Right renal cortex interstitium (tissue), 3 donors: ENCODE measurements around the gene SLC40A1. TPM values are rescaled to one million over a fixed set of nuclear protein-coding genes. Genes with fewer than 3 reads are reported as not detected.
"Not testable (repeated sequence)": the region's sequence is repeated elsewhere in the genome, so short reads cannot be mapped to it uniquely, and the experiment has no call there.

Experiments
- DNase-seq, 3 donors: peaks; one replicate each; pipeline ENCODE4 v3.0.0-alpha.2; 2013; ENCODE audit warnings: low read depth in 3 of 3, low spot score in 2 of 3
- polyA plus RNA-seq, 3 donors: library from polyadenylated mRNA; unstranded; fragments of 120-200 nt; gene quantifications; one replicate each; pipeline ENCODE4 v1.2.1, GENCODE V29; 2013; ENCODE audit not compliant: insufficient read length in 3 of 3

The SLC40A1 gene
- polyA plus RNA-seq = 100 to 1,000 TPM; 128 to 143 (median 137) TPM

DNA sequence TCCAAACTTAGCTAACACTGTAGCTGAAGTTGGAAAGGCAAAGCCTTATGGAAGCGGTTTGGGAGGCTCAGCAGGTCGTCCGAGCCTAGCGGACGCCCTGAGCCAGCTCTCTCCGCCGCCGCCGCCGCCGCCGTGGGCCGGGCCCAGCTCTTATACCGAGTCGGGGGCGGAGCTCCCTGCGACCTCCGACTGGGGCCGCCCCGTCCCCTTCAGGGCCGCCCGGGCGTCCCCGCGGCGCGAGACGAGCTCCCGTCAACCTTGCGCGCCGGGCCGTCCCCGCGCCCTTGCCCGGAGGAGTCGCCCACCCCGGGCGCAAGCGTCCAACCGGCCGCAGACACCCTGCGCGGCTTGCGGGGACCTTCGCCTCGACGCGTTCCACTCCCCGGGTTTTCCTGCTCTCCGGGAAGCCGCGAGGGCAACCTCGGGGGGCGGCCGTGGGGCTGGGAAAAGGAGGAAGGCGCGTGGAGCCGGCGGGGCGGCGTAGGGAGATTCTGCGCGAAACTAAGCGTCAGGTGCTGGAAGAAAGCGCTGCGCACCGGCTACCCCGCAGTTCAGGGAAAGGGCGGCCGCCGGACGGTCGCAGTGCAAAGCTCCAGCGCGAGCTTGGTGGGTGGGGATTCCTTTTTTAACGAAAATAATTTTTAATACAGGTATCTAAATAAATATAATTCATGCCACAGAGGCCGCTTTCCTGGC is at the start of gene SLC40A1:
TSS of gene SLC40A1 (minus strand) at position 129 of the 696 bp plus-strand sequence. CDS start 326 bp downstream, outside the sequence.
- DNase-seq = peak in 1 of 3 donors; percentile 74

DNA sequence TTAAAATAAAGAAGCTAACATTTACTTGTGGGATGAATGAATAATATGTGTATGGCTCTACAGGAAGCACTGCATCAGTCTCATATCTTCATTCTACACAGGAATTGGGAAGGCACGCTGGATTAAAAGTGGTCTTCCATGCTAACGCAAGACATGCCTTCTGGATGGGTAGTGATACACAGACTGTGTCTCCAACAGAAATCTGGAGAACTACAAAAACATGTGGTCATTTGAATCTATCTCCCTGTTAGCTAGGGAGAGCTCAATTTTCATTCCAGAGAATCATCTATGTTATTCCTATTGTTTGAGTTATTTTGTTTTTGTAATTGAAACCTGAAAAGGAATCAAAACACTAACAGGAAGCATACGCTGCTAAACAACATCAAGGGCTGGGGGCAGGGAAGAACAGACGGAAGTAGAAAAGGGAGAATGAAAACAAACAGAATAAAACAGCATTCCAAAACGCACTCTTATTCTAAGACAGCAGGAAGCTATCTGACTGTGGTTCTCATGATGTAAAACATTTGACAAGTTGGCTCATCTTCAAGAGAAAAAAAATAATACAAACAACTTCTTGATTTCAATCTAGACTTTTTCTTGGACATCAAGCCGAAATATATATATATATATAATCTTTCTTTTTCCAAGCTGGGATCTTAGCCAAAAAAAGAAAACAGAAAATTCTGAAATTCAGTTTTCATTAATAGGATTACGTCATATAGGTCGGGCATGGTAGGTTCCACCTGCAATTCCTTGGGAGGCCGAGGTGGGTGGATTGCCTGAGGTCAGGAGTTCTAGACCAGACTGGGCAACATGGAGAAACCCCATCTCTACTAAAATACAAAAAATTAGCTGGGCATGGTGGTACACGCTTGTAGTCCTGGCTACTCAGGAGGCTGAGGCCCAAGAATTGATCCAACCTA is 49.2 kb upstream of the SLC40A1 start:
- peak; percentile 36 to 48 (median 40) for DNase-seq

GRCh38 chr2:189628817-189629530 is 48.4 kb upstream of the SLC40A1 start:
- no peak for DNase-seq

DNA sequence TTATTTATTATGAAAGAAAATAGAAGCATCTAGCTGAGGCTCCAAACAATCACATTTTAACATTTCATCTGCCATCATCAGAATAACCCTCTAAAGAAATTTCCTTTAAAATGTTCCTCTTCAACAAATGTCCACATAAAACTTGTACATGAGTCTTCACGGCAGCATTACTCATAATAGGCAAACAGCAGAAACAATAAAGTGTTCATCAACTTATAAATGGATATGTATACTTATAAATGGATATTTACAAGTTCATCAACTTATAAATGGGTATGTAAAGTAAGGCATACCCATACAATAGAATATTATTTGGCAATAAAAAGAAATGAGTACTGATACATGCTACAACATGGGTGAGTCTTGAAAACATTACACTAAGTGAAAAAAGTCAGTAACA is 47.2 kb upstream of the SLC40A1 start:
- no peak for DNase-seq

- DNase-seq = no peak
Measured at GRCh38 chr2:189625636-189626035, 45.0 kb upstream of the SLC40A1 start.

DNA sequence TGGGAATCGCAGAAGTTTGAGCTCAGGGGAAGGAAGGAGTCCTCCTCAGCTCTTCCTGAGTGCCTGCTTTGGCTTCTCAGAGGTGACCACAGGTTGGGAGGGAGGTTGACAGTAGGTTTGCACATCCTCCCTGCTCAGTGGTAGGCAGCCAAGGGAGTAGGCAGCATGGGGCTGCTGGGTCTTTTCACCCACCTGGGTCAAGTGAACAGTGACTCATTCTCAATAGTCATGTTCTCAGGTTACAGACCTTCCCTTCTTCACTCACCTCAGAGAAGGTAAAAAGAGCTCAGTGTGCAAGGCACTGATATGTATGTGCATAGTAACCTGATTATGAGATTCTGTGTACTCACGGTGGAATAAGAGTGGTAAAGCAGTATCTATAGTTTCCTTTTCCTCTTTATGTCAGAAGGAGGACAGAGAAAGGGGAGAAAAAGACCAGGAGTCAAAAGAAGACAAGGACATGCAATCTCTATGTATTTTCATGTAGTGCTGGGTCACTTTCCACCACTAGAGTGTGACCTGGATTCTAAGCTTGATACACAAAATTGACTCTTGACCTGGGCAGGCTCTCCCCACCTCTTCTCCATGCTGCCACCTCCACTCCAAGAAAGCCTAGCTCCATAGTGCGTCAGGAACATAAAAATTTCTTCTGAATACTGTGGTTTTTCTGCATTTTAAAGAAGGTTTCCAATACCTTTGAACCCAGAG is 44.2 kb upstream of the SLC40A1 start:
- no peak for DNase-seq

DNA sequence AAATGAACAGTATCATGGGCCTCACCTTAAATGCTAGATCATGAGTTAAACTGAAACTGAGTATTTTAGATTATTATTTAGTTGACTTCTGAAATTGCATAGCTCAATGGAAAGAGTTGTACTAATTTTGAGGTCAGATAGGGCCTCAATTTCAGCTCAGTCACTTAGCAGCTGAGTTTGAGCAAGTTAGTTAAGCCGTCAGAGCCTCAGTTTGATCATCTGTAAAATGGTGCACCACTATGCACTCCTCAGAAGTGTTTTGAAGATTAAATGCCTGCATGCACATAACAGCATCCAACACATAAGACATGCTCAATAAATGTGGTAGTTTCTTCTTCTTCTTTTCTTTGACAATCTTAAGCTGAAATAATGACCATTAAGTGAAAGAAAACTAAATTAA is 42.5 kb upstream of the SLC40A1 start:
- no peak for DNase-seq

DNA sequence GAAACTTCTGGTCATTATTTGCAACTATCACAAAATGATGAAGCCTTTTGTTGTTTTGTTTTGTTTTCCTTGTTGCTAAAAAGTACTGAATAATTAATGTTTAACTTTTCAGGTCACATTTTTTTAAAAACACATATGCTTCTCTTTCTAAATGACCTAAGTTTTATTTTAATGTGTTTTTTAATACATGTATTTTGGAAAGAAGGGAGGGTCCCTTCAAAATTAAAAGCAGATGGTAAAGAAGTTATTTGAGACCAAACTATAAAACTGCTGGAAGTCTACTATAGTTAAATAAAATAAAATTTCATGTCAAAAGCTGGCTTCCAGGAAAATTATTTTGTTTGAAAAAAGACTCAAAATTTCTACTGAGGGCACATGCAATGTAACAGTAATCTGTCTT is 41.2 kb upstream of the SLC40A1 start:
- no peak for DNase-seq

DNA sequence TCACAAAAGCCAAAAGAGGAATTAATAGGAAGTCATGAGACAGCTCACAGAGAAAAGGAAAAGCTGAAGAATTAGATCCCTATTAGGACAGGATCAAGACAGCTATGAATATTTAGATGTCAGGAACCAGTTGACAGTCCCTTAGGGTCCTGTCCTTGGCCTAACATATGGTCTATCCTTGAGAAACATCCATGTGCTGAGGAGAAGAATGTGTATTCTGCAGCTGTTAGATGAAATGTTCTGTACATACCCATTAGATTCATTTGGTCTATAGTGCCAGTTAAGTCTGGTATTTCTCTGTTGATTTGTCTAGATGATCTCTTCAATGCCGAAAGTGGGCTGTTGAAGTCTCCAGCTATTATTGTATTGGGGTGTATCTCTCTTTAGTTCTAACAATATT is 37.6 kb upstream of the SLC40A1 start:
- DNase-seq = no peak

DNA sequence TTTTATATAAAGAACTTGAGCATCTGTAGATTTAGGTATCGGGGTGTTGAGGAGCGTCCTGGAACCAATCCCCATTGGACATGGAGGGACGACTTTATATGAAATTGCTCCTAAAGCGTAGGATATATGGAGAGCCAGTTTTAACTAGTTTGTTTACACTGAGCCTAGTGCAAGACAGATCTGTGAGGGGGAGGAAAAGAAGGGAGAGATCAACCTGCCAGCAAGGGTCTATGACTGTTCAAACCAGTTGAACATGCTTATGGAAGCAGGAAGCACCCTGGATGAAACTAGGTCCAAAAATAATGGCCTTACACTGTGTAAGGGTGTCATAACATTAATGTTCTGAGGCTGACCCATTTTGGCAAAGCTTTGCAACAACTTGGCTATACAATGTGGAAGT is 34.0 kb upstream of the SLC40A1 start:
- DNase-seq = no peak

DNA sequence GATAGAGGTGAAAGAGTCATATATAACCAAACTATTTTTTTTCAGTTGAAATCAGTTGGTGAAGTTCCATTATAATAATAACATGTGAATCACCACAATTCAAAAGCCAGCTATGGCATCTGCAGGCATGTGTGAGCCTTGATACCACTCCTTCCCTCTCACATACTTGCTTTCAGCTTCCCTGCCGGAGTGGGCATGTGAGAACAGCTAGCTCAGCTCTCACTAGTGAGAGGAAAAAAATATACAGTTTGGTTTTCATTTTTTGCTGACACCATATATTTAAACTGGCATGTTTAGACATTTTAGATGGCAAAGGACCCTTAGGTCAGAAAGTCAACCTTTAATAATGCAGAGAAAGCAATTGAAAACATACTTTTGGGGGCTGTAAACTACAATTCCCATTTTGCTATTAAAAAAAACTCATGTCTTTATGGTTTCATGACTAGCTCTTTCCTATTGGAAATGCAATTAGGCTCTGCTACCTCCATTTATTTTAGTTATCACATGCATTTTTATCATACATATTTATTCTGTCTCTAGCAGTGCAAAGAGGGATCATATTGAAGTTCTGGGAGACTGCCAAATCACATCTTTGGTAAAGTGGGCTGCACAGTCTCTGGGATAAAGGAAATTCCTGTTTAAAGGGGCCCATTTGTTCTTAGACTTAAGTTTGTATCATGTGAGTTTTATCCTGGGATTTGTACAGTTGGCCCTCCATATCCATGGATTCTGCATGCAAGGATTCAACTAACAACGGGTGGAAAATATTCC is 33.2 kb upstream of the SLC40A1 start:
- DNase-seq = no peak

- peak in 1 of 3 donors; percentile 24 for DNase-seq
Measured at GRCh38 chr2:189613077-189613636, 32.6 kb upstream of the SLC40A1 start.

DNA sequence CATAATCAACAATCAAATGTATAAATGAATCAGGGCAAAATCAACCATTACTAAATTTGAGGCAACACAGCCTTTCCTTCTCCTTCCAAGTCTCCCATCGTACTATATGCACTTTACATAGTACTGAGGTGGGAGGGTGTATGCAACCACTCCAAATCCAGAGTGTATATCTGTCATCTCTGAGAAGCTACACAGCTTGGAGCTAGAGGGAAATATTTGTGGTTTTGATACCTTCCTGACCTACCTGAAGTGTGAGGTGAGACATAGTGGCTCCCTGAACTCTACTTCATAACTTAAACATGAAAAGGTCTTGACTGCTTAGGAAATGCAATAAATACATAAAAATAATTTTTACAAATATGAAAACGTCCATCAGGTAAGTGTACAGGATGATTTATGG is 30.1 kb upstream of the SLC40A1 start:
- no peak for DNase-seq

GRCh38 chr2:189609853-189610252 is 29.3 kb upstream of the SLC40A1 start:
- DNase-seq = no peak

GRCh38 chr2:189609423-189609816 is 28.8 kb upstream of the SLC40A1 start:
- DNase-seq = no peak

DNA sequence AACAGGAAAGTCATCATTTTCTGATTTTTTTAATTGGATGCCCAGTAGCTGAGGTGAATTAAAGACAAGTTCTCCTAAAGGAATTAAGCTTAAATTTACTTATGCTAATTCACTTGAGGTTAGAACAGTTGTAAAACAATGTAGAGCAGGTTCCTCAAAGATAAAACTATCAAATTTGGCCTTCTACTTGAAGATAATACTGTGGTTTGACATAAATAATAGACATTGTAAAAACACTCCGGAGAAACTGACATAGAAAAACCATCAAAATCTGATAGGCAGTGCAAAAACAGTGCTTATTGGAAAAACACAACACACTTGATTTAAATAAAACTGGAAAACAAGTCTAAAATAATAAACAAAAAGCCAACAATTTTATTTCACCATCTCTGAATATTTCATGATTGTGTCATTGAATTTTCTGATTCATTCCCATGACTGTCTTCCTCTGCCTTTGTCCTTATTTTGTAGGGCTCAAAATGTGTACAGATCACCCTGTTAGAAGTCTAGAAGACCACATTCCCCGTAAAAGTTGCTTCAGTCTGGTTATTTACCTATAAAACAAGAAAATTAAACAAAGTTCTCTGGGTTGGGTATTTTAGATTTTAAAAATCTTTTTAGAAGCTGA is 28.3 kb upstream of the SLC40A1 start:
- no peak for DNase-seq

- no peak for DNase-seq
Measured at GRCh38 chr2:189608170-189608569, 27.6 kb upstream of the SLC40A1 start.

- no peak for DNase-seq
Measured at GRCh38 chr2:189602233-189602632, 21.6 kb upstream of the SLC40A1 start.

DNA sequence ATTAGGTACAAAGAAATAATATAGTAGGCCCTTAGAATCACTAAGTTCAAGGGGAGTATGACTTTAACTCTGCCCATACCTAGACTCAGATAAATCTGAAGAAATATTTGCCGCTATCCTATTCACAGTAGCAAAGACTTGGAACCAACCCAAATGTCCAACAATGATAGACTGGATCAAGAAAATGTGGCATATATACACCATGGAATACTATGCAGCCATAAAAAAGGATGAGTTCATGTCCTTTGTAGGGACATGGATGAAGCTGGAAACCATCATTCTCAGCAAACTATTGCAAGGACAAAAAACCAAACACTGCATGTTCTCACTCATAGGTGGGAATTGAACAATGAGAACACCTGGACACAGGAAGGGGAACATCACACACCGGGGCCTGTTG is 21.1 kb upstream of the SLC40A1 start:
- DNase-seq = not testable (repeated sequence)
